Suppressor macrophage treated with lipopolysaccharide for 4 hours (primary cell): ENCODE data around the gene CBARP.
"Not testable (repeated sequence)": the region's sequence is repeated elsewhere in the genome, so short reads cannot be mapped to it uniquely, and the experiment has no call there.

ENCODE experiments used
- DNase-seq: peaks from one replicate; pipeline ENCODE4 v3.0.0-alpha.2; 2020

Gene CBARP

GRCh38 chr19:1251330-1252220 is 13.8 kb upstream of the CBARP start:
- peak; percentile 93 for DNase-seq

- DNase-seq: peak; percentile 39
These were observed 12.8 kb upstream of the CBARP start for GRCh38 chr19:1250437-1251260.

- DNase-seq: no peak
These were observed 12.2 kb upstream of the CBARP start for GRCh38 chr19:1249990-1250436.

- peak; percentile 99 for DNase-seq
These were observed 11.6 kb upstream of the CBARP start for GRCh38 chr19:1249298-1249989.

GRCh38 chr19:1248786-1249297 is 11.0 kb upstream of the CBARP start:
- DNase-seq: peak; percentile 91

DNA sequence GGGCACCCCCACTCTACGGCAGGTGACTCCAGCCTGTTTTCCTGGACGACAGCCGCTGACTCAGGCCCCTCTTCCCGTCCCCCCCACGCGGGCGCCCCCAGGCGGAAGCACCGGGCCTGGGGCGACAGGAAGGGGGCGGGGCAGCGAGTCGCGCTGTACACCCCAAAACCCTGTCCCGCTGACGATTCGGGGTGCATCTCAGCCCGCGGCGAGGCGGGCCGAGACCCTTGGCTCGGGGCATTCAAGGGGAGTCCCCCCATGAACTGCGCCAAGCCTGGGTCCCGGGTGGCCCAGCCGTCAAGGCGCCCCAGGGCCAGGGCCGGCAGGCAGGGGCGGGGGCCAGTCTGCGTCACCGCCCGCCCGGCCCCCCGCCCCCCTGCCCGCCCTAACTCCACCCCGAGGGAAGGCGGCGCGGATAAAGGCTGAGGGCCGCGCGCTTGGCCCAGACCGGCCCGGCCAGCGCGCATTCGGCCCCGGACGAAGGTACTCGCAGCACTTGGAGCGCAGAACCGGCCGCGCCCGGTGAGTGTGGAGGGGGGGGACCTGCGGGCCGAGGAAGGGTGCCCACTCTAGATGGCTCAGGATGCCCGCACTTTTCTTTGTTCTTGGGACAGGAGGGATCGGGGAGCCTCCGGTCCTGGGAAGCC is 10.5 kb upstream of the CBARP start, which contains the start of gene MIDN:
Gene MIDN, plus strand, starts transcription at position 445 of the 647 bp plus-strand sequence. CDS start 1,714 bp downstream, outside the sequence.
- peak; percentile 93 for DNase-seq

GRCh38 chr19:1247748-1248138 is 9.9 kb upstream of the CBARP start:
- DNase-seq: no peak

- DNase-seq: not testable (repeated sequence)
These were observed 8.7 kb upstream of the CBARP start for GRCh38 chr19:1246265-1247087.

DNA sequence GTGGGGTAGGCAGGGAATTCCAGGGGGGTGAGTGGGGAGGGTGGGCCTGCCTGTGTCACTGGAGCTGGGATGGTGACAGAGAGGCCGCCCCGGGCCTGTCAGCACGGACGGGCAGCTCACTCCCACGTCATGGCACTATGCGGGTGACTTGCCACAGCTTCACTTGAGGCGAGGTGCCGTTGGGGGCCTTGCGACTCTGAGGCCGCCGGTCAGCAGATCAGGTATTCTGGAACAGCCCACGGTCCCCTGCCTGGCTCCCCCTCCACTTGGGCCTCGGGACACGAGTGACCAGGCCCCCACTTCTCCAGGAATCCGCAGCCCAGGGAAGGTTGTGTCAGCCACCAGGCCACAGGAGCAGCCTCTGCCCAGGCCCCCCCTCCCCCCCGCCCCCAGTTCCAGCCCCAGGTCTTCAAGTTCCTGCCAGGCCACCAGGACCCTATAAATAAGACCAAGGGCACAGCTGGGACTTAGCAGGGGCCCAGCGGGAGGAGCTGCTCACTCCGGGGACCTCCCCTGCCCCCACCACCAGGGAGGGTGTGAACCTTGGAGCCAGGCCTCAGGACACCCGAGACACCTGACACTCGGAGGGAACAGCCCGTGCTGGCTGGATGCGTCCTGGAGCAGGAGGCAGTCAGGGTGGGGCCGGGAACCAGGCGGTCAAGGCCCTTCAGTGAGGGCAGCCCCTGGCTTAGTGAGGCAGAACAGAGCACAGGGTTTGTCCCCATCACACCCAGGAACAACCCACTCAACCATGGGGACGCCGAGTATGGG is 7.9 kb upstream of the CBARP start:
- no peak for DNase-seq

GRCh38 chr19:1244693-1245451 is 7.1 kb upstream of the CBARP start:
- peak; percentile 79 for DNase-seq

- DNase-seq: peak; percentile 89
These were observed 6.2 kb upstream of the CBARP start for GRCh38 chr19:1243768-1244692.

DNA sequence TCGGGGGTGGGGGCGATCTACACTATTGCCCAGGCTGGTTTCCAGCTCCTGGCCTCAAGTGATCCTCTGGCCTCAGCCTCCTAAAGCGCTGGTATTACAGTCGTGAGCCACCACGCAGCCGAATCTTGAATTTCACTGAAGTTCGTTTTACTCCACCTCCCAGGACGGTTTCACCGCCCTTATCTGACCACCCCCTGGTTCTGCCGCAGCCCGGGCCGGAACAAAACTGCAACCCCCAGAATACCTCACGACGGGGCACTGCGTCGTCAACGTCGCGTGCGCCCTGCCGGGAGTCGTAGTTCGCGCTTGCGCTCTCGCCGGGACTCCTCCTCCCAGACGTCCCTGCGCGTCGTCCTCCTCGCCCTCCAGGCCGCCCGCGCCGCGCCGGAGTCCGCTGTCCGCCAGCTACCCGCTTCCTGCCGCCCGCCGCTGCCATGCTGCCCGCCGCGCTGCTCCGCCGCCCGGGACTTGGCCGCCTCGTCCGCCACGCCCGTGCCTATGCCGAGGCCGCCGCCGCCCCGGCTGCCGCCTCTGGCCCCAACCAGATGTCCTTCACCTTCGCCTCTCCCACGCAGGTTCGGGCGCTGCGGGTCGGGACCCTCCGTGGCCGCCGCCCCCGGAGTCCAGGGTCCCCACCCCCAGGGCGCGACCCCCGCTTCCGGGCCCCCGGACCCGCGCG is 3.8 kb upstream of the CBARP start, which contains the start of gene ATP5F1D:
Gene ATP5F1D, plus strand, starts transcription at position 335 of the 679 bp plus-strand sequence. Its CDS starts 100 bp downstream, at position 435.
- peak; percentile 98 for DNase-seq

GRCh38 chr19:1240925-1241324 is 3.1 kb upstream of the CBARP start:
- DNase-seq: no peak

- DNase-seq: peak; percentile 98
These were observed 2.3 kb upstream of the CBARP start for GRCh38 chr19:1239796-1240737.

DNA sequence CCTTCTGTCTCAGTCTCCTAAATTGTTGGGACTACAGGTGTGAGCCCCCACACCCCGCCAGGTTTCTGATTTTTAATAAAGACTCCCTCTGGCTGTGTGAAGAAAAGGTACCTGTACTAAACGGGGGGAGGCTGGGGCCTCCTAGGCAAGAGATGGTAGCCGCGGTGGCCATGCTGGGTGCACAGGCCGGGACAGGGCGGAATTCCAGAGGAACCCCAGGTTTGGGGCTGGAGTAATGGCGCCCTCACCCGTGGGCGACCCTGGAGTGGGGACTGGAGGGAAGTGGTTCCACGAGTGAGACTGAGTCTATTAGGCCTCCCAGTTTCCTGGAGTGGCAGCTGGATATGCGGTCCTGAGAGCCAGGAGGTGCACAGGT is 1.6 kb upstream of the CBARP start:
- no peak for DNase-seq
